ENCODE measurements around the gene UNC45B.
"Not testable (repeated sequence)": the region's sequence is repeated elsewhere in the genome, so short reads cannot be mapped to it uniquely, and the experiment has no call there.

The UNC45B gene

DNA sequence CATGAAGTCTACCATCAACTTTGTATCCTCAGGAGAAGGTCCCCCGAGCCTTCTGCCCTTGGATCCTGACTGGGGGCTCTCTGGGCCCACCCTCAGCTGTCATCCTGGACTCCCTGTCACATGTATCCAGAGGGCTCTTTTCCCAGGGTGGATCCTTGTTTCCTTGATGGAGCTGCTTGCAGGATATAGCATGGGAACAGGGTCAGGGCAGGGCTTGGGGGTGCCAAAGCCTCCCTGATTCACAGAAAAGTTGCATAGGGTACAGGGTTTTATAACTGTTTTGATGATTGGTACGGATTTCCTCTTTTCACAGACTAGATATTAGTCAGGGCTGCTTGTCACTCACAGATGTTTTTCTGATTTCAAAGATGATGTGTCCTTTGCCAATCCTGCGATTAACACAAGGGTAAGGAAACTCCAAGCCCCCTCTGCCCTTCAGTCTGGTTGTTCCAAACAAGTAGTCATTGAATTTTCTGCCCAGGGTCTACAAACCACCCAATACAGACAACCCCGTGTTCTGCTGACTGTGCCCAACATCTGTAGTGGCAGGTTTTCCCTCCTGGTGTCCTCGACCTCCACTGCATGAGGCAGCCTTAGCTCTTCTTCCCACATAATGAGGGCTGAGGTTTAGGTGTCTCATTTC is 67.1 kb downstream of the UNC45B start:
- no peak for DNase-seq

DNA sequence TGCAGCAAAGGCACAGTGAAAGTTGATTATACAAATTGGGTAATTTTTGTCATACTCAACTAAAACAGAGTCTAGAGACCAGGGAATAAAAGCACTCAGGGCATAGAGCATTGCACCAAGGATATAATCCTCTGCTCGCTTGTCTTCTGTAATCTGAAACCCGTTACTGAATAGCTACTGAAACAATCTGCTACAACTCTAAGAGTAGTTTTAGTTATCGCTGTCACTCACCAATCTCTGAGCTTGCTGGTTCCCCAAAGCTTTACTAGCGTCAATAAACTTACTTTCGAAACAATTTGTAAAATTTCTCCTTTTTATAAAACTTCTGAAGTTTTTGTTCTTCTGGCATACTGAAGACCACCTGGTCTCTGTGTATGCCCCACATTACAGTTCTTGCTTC is 69.5 kb downstream of the UNC45B start:
- DNase-seq, result no peak

DNA sequence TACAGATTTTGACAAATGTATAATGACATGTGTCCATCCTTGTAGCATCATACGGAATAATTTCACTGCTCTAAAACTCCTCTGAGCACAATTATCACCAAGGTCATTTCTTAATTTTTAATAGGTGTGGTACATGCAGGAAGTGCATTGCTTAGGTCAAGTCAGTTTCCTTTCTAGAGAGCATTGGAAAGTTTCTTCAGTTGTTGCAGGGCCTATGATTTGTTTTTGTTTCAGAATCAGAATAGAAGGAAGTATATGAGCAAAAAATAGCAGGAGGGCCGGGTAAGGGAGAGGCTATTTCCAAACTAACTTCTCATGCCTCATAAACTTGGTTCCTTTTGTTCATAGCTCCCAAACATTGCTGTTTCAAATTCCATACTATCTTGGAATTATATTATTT is 71.3 kb downstream of the UNC45B start:
- no peak for DNase-seq

DNA sequence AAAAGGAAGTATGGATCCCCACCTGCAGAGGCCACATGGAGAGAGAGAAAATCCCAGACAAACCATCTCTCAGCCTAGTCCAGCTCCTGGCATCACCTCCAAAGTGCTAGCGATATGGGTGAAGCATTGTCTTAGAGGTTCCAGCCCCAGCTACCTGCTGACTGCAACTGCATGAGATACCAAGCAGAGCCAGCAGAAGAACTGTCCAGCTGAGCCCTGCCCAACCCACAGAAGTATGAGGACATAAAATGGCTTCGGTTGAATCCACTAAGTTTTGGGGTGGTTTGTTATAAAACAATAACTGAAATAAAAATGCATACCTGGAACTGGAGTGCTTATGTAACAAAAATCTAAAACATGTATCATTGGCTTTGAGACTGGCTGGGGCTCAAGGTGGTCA is 74.8 kb downstream of the UNC45B start:
- no peak for DNase-seq

DNA sequence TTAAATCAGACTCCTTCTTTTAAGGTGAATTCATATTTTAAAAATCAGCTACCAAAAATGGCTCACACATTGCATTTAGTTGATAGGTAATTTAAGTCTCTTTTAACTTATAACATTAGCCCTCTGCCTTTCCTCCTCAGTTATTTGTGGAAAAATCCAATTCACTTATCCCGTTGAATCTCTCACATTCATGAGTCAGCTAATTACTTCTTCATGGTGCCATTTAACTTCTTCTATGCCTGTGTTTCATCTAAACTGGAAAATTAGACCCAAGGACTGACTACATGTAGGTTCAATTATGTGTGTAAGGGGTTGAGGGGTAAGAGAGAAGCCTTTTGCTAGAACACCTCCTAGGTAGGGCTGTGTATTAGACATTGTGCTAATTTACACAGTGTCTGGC is 76.8 kb downstream of the UNC45B start:
- DNase-seq, result no peak

DNA sequence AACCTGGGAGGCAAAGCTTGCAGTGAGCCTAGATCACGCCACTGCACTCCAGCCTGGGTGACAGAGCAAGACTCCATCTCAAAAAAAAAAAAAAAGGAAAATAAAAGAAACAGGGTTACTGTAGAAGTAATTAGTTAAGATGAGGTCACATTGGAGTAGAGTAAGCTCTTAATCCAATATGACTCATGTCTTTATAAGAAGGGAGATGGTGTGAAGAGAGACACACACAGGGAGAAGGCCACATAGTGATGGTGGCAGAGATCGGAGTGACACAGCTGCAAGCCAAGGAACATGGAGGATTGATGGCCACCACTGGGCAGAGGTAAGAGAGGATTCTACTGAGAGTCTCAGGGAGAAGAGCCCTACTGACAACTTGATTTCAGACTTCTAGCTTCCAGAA is 79.9 kb downstream of the UNC45B start:
- DNase-seq, result no peak

DNA sequence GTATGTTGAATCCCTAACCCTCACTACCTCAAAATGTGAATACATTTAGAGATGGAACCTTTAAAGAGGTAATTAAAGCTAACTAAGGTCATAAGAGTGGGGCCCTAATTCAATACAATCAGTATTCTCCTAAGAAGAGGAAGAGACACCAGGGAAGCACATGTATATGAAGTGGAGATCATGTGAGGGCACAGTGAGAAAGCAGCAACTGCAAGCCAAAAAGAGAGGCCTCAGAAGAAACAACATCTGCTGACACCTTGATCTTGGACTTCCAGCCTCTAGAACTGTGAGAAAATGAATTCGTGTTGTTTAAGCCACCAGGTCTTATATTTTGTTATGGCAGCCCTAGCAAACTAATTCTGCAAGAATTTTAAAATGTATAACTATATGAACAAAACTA is 82.0 kb downstream of the UNC45B start:
- no peak for DNase-seq

DNA sequence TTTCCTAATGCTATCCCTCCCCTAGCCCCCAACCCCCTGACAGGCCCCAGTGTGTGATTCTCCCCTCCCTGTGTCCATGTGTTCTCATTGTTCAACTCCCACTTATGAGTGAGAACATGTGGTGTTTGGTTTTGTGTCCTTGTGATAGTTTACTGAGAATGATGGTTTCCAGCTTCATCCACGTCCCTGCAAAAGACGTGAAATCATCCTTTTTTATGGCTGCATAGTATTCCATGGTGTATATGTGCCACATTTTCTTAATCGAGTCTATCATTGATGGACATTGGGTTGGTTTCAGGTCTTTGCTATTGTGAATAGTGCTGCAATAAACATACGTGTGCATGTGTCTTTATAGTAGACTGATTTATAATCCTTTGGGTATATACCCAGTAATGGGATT is 86.7 kb downstream of the UNC45B start:
- DNase-seq, result not testable (repeated sequence)

DNA sequence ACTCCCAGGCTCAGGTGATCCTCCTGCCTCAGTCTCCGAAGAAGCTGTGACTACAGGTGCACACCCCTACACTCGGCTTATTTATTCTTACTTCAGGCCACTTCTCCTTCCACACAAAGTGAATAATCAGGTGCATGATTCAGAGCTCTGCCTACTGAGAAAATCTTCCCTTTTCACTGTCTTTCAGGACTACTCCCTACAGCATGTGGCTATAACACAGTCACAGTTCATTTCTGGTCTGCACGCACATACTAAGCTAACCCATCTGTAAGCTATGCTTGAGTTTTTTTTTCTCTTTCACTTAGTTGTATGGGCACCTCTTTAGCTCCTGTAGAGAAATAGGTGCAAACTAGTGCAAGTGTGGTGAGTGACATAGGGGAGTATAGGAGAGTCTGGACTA is 87.7 kb downstream of the UNC45B start:
- DNase-seq, result no peak

DNA sequence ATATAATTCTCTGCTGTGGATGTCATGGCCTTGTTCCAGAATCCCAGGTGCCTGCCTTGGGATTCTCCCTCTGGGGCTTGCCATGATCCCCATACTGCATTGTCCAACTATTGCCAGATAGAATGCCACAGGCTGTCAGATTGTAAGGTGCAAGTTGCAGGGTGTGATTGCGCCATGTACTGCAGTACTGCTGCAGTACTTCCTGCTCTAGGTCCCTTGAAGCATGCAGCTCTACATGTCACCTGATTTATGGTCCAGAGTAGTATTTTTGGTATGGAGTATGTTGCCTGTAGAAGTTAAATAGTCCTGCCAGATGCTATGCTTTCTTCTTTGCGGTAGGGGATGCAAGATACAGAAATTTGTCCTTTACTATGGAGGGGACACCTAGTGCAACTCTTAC is 88.3 kb downstream of the UNC45B start:
- DNase-seq, result no peak

DNA sequence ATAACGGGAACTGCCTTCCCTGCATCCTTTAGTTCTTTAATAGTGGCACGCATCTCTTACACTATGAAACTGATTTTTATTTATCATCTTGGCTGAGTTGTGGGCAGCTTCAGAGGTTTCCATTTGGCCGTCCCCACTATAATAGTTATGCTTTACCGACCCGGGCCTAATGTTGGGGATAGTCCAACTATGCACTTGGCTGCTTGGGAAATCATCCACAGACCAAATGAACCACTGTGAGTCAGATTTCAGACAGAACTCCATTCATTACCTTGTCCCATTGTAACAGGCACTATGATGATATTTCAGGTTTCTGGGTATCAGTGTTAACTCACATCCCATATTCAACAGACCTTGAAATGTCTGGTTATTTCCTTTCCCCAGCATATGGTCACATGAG is 89.2 kb downstream of the UNC45B start:
- DNase-seq, result no peak

DNA sequence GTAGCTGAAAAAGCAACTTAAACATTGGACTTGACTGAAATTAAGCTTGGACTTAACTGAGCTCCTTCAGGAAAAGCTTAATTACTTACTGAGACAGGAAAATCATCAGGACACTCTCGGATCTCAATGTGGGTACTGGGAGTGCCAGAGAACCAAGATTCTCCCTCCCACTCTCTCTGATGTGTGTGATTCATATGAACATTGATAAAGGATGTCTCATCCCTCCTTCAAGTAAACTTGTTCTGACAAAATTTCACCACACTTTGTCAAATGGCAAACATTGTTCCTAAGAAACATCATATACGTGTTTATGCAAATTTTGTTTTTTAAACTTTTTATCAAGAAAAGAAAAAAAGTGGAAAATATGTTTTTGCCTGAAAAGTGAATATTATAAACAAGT is 91.2 kb downstream of the UNC45B start:
- DNase-seq, result no peak

All from hypothalamus (tissue), 51 donors.